Measurements from ENCODE around the gene IRF8.

DNA sequence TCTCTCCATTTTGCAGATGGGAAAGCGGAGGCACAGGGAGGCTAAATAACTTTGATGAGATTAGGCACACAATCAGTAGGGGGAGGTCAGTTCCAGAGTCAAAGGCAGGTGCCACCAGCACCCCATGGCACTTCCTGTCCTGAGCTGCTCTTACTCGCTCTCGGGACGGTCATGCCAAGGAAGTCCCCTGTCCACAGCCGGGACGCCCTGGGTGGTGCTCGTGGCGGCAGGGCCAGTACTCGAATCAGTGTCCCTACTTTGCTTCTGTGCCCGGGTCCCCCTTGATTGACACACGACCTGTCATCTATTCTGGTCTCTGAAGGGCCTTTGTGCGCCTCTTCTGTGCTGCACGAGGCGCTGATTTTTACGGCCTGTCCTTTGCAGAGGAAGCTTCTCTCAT, 31.3 kb downstream of the IRF8 start:
- TF ChIP-seq, protein P1, sequence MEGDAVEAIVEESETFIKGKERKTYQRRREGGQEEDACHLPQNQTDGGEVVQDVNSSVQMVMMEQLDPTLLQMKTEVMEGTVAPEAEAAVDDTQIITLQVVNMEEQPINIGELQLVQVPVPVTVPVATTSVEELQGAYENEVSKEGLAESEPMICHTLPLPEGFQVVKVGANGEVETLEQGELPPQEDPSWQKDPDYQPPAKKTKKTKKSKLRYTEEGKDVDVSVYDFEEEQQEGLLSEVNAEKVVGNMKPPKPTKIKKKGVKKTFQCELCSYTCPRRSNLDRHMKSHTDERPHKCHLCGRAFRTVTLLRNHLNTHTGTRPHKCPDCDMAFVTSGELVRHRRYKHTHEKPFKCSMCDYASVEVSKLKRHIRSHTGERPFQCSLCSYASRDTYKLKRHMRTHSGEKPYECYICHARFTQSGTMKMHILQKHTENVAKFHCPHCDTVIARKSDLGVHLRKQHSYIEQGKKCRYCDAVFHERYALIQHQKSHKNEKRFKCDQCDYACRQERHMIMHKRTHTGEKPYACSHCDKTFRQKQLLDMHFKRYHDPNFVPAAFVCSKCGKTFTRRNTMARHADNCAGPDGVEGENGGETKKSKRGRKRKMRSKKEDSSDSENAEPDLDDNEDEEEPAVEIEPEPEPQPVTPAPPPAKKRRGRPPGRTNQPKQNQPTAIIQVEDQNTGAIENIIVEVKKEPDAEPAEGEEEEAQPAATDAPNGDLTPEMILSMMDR (IDR thresholded peaks at IDR 0.05) = no peak
- no peak for TF ChIP-seq POLR2A (IDR thresholded peaks at IDR 0.05)
